NCI-H2081 (cell line): ENCODE measurements around the gene U2AF1L4.

ENCODE experiments used
- DNase-seq, 2 experiments: peaks; one replicate each; lab custom pipeline; 2025; lab: John Stamatoyannopoulos, UW

U2AF1L4 gene

GRCh38 chr19:35757231-35757748 lies 12.1 kb upstream of the U2AF1L4 start:
- DNase-seq, result peak; percentile 59 to 83

- no peak for DNase-seq
These were observed 11.4 kb upstream of the U2AF1L4 start, which contains the start of gene HSPB6 for GRCh38 chr19:35756377-35757230. Gene HSPB6 (minus strand): TSS chr19:35757029. CDS start chr19:35757008, 21 bp downstream.

- DNase-seq, result no peak
These were observed 10.5 kb upstream of the U2AF1L4 start for GRCh38 chr19:35755550-35756376.

- no peak for DNase-seq
These were observed 9.9 kb upstream of the U2AF1L4 start for GRCh38 chr19:35755131-35755549.

- no peak for DNase-seq
These were observed 9.3 kb upstream of the U2AF1L4 start for GRCh38 chr19:35754370-35755130.

- DNase-seq, result no peak
These were observed 8.6 kb upstream of the U2AF1L4 start for GRCh38 chr19:35753634-35754369.

- no peak for DNase-seq
These were observed 7.6 kb upstream of the U2AF1L4 start for GRCh38 chr19:35752746-35753350.

GRCh38 chr19:35751839-35752745 lies 6.9 kb upstream of the U2AF1L4 start:
- no peak for DNase-seq

GRCh38 chr19:35750167-35750566 lies 4.9 kb upstream of the U2AF1L4 start:
- DNase-seq, result no peak

GRCh38 chr19:35748106-35749020 lies 3.1 kb upstream of the U2AF1L4 start, which contains the start of gene LIN37:
Gene LIN37 (plus strand): TSS chr19:35748576. CDS start chr19:35748725, 149 bp downstream.
- peak; percentile 98 to 99 for DNase-seq

GRCh38 chr19:35746531-35746930 lies 1.3 kb upstream of the U2AF1L4 start:
- DNase-seq, result no peak

- no peak for DNase-seq
These were observed 857 bp upstream of the U2AF1L4 start for GRCh38 chr19:35746087-35746462.

- peak; percentile 93 to 96 for DNase-seq
These were observed 539 bp downstream of the U2AF1L4 start for GRCh38 chr19:35744430-35745327.

GRCh38 chr19:35743640-35744429 lies 1.4 kb downstream of the U2AF1L4 start:
- no peak for DNase-seq

- no peak for DNase-seq
These were observed 3.0 kb downstream of the U2AF1L4 start, which contains the start of gene IGFLR1 for GRCh38 chr19:35742121-35742724. Gene IGFLR1 (minus strand): TSS chr19:35742452. CDS start chr19:35741180, 1,272 bp downstream.

- no peak for DNase-seq
These were observed 4.1 kb downstream of the U2AF1L4 start for GRCh38 chr19:35741203-35741515.
